ENCODE results near the gene ZNF423.

ZNF423 gene

DNA sequence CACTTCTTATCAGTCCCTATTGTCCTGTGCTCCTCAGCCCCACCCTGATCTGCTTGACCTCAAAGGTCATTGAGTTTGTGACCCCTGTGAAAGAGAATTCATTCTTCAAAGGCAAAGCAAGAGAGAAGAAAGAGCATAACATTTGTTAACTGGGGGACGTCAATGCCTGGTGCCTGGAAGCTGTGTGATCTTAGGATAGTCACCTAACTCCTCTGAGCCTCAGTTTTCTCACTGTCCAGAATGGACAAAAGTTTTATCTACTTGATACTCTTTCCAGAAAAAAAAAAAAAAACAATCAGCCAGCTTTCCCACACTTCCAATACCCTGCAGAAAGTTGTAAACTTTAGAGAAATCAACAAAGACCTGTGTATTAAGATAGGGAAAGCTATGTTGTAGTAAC, 309.2 kb downstream of the ZNF423 start:
- Histone ChIP-seq H3K4me1 (no peaks in the 10 kb centered on the region), H3K79me2 (no peaks in the 10 kb centered on the region), H3K27me3 (ENCODE audit: control insufficient read depth, insufficient read depth, low read length) (no peaks in the 10 kb centered on the region), H3K4me2 (ENCODE audit: low read length) (no peak overlapping the region), H3K9me3 (ENCODE audit: control insufficient read depth, low read length) (no peaks in the 10 kb centered on the region), H3K4me3 (ENCODE audit: low read depth, low read length) (no peak overlapping the region), H3K27ac (no peak overlapping the region), H3K36me3 (ENCODE audit: control insufficient read depth, insufficient read depth, low read length) (no peaks in the 10 kb centered on the region), H2AFZ (no peak overlapping the region), H3K9ac (no peak overlapping the region)
- TF ChIP-seq CTCF (IDR thresholded peaks at IDR 0.05): no peak

- TF ChIP-seq CTCF (IDR thresholded peaks at IDR 0.05): no peak
- no peaks in the 10 kb centered on the region for H3K36me3 ChIP-seq (ENCODE audit: control insufficient read depth, insufficient read depth, low read length)
These were observed 310.0 kb downstream of the ZNF423 start for GRCh38 chr16:49545741-49546448.

GRCh38 chr16:49545243-49545642, 310.7 kb downstream of the ZNF423 start:
- H3K4me1 ChIP-seq: no peaks in the 10 kb centered on the region
- no peaks in the 10 kb centered on the region for H3K79me2 ChIP-seq
- no peaks in the 10 kb centered on the region for H3K36me3 ChIP-seq (ENCODE audit: control insufficient read depth, insufficient read depth, low read length)
- no peaks in the 10 kb centered on the region for H3K9me3 ChIP-seq (ENCODE audit: control insufficient read depth, low read length)
- H3K27ac ChIP-seq: no peak overlapping the region
- no peaks in the 10 kb centered on the region for H3K27me3 ChIP-seq (ENCODE audit: control insufficient read depth, insufficient read depth, low read length)
- no peak overlapping the region for H3K9ac ChIP-seq
- no peak for TF ChIP-seq CTCF (IDR thresholded peaks at IDR 0.05)
- no peak overlapping the region for H3K4me2 ChIP-seq (ENCODE audit: low read length)
- no peak overlapping the region for H3K4me3 ChIP-seq (ENCODE audit: low read depth, low read length)
- H2AFZ ChIP-seq: no peak overlapping the region

More at GRCh38 chr16:49545741-49546448, 310.0 kb downstream of the ZNF423 start:
- Histone ChIP-seq H3K4me2 (ENCODE audit: low read length) (no peak overlapping the region), H3K4me1 (no peaks in the 10 kb centered on the region), H3K4me3 (ENCODE audit: low read depth, low read length) (no peak overlapping the region), H3K27ac (no peak overlapping the region), H3K27me3 (ENCODE audit: control insufficient read depth, insufficient read depth, low read length) (no peaks in the 10 kb centered on the region), H3K9ac (no peak overlapping the region), H2AFZ (no peak overlapping the region), H3K9me3 (ENCODE audit: control insufficient read depth, low read length) (no peaks in the 10 kb centered on the region), H3K79me2 (no peaks in the 10 kb centered on the region)

DNA sequence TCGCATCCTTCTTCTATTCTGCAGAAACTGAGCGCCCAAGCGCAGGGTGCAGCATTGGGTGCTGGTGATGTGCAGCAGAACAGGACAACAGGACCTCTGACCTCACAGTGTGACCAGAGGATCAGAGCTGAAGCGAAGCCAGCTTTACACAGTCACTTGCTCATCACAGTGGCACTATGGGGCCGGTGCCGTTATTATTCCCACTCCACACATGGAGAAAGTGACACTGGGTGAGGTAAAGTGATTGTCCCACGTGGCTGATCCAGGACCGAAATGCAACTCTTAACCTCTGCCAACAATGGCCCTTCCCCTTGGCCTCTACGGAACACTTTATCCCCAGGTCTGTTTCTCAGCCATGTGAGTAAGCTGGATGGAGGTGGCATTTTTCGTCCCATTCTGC, 311.1 kb downstream of the ZNF423 start:
- H3K4me2 ChIP-seq (ENCODE audit: low read length): no peak overlapping the region
- H3K9ac ChIP-seq: no peak overlapping the region
- no peak overlapping the region for H2AFZ ChIP-seq
- H3K27ac ChIP-seq: no peak overlapping the region
- no peaks in the 10 kb centered on the region for H3K4me1 ChIP-seq
- H3K36me3 ChIP-seq (ENCODE audit: control insufficient read depth, insufficient read depth, low read length): no peaks in the 10 kb centered on the region
- H3K9me3 ChIP-seq (ENCODE audit: control insufficient read depth, low read length): no peaks in the 10 kb centered on the region
- no peak overlapping the region for H3K4me3 ChIP-seq (ENCODE audit: low read depth, low read length)
- H3K79me2 ChIP-seq: no peaks in the 10 kb centered on the region
- no peaks in the 10 kb centered on the region for H3K27me3 ChIP-seq (ENCODE audit: control insufficient read depth, insufficient read depth, low read length)
- no peak for TF ChIP-seq CTCF (IDR thresholded peaks at IDR 0.05)

DNA sequence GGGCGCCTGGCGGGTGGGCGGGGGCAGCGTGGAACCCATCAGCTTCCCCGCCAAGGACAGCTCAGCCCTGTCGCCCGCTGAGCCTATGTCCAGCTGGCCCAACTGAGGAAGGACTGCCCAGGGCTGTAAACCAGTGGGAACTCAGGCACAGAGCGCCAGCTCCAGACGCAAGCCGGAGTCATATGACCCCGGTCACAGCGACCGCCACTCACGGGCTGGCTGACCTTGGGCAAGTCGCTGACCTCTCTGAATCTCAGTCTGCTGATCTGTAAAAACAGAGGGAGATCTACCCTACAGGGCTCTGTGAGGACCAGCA, 312.3 kb downstream of the ZNF423 start:
- H3K27me3 ChIP-seq (ENCODE audit: control insufficient read depth, insufficient read depth, low read length): no peaks in the 10 kb centered on the region
- no peak overlapping the region for H2AFZ ChIP-seq
- H3K9ac ChIP-seq: no peak overlapping the region
- H3K9me3 ChIP-seq (ENCODE audit: control insufficient read depth, low read length): no peaks in the 10 kb centered on the region
- H3K27ac ChIP-seq: no peak overlapping the region
- no peaks in the 10 kb centered on the region for H3K4me1 ChIP-seq
- no peaks in the 10 kb centered on the region for H3K79me2 ChIP-seq
- TF ChIP-seq CTCF (IDR thresholded peaks at IDR 0.05): no peak
- H3K36me3 ChIP-seq (ENCODE audit: control insufficient read depth, insufficient read depth, low read length): no peaks in the 10 kb centered on the region
- H3K4me2 ChIP-seq (ENCODE audit: low read length): no peak overlapping the region
- no peak overlapping the region for H3K4me3 ChIP-seq (ENCODE audit: low read depth, low read length)
